OCI-LY3 (cell line): Measurements from ENCODE around the gene RPS19.
"Not testable (repeated sequence)": the region's sequence is repeated elsewhere in the genome, so short reads cannot be mapped to it uniquely, and the experiment has no call there.

Experiments
- CTCF ChIP-seq: fragments of 200-600, 300-600 bp; sonication (generic); IDR thresholded peaks from 2 replicates; pipeline ENCODE4 v1.5.1; 2014; ENCODE audit warnings: antibody characterized with exemption, low read length, low read depth
- EZH2phosphoT487 ChIP-seq: fragments of 200-600 bp; shearing (Covaris generic); IDR thresholded peaks from 2 replicates; pipeline ENCODE4 v1.6.1; 2018; ENCODE audit warnings: antibody characterized with exemption, mixed run types, low read depth

GRCh38 chr19:41914424-41914834, 54.4 kb downstream of the RPS19 start:
- TF ChIP-seq CTCF, EZH2phosphoT487: not testable (repeated sequence)
